IPS-NIHi11 (cell line): ENCODE results near the gene ATXN8OS.
"Not testable (repeated sequence)": the region's sequence is repeated elsewhere in the genome, so short reads cannot be mapped to it uniquely, and the experiment has no call there.

Source experiments
- DNase-seq: peaks from one replicate; pipeline ENCODE4 v3.0.0; 2012; ENCODE audit warnings: mixed read lengths, low spot score

The ATXN8OS gene

GRCh38 chr13:70107498-70108281 lies at the start of gene ATXN8OS:
ATXN8OS (plus strand) TSS chr13:70107826.
- peak; percentile 22 for DNase-seq

GRCh38 chr13:70080012-70080411 lies 27.6 kb upstream of the ATXN8OS start:
- peak; percentile 5 for DNase-seq

- no peak for DNase-seq
These were observed 20.4 kb upstream of the ATXN8OS start for GRCh38 chr13:70087247-70087646.

- peak; percentile 19 for DNase-seq
These were observed 18.7 kb upstream of the ATXN8OS start for GRCh38 chr13:70088926-70089325.

- no peak for DNase-seq
These were observed 17.4 kb upstream of the ATXN8OS start for GRCh38 chr13:70090036-70090723.

- no peak for DNase-seq
These were observed 9.0 kb upstream of the ATXN8OS start for GRCh38 chr13:70098669-70099068.

- DNase-seq, result no peak
These were observed 3.1 kb upstream of the ATXN8OS start for GRCh38 chr13:70104481-70104880.

GRCh38 chr13:70107125-70107497 lies 515 bp upstream of the ATXN8OS start:
- no peak for DNase-seq

- peak; percentile 8 for DNase-seq
These were observed 905 bp downstream of the ATXN8OS start, which contains the start of gene KLHL1 for GRCh38 chr13:70108356-70109105. KLHL1 (minus strand) TSS chr13:70108452; CDS start chr13:70107699, 753 bp downstream.

GRCh38 chr13:70117338-70117905 lies 9.8 kb downstream of the ATXN8OS start:
- no peak for DNase-seq

- peak; percentile 3 for DNase-seq
These were observed 18.1 kb downstream of the ATXN8OS start for GRCh38 chr13:70125693-70126092.

GRCh38 chr13:70128098-70128497 lies 20.5 kb downstream of the ATXN8OS start:
- DNase-seq, result no peak

GRCh38 chr13:70142658-70143057 lies 35.0 kb downstream of the ATXN8OS start:
- DNase-seq, result not testable (repeated sequence)

- DNase-seq, result peak; percentile 10
These were observed 54.5 kb downstream of the ATXN8OS start for GRCh38 chr13:70162141-70162540.

GRCh38 chr13:70170689-70171088 lies 63.1 kb downstream of the ATXN8OS start:
- no peak for DNase-seq

GRCh38 chr13:70171151-70171550 lies 63.5 kb downstream of the ATXN8OS start:
- no peak for DNase-seq

- no peak for DNase-seq
These were observed 65.4 kb downstream of the ATXN8OS start for GRCh38 chr13:70172946-70173597.

GRCh38 chr13:70173598-70173959 lies 66.0 kb downstream of the ATXN8OS start:
- peak; percentile 9 for DNase-seq

GRCh38 chr13:70178346-70178745 lies 70.7 kb downstream of the ATXN8OS start:
- no peak for DNase-seq
